HepG2 (cell line): ENCODE results near the gene SHISA9. TPM values are rescaled to one million over a fixed set of nuclear protein-coding genes. Genes with fewer than 3 reads are reported as not detected.

Source experiments
- ATAC-seq: fragments of 200-7000 bp; cut with Tn5 transposase; 3 replicates; pipeline ENCODE4 v1.9.1; 2020; ENCODE audit warnings: mild to moderate bottlenecking, moderate library complexity
- BruUV-seq: library from RNA; stranded (reverse); fragments of 400-500 nt; replicated peaks from 2 replicates; lab custom pipeline; 2021; lab: Mats Ljungman, UMichigan
- CTCF ChIA-PET: fragments of 300-600 bp; formaldehyde crosslinking; extraction: SDS; loops from one replicate; lab custom pipeline; 2021; ENCODE audit warnings: low total read pairs, inconsistent platforms, low intra/inter-chr PET ratio; lab: Yijun Ruan, JAX
- POLR2A ChIA-PET: fragments of 350-600 bp; sonication (Branson Sonifier 250); formaldehyde crosslinking; loops from one replicate; lab custom pipeline; 2020; ENCODE audit warnings: antibody characterized with exemption, inconsistent platforms; lab: Yijun Ruan, JAX
- DNase-seq: peaks from one replicate; pipeline ENCODE4 v3.0.0-alpha.2; 2015; ENCODE audit warnings: low spot score
- FAIRE-seq: peaks from 3 replicates; lab custom pipeline; 2011; peaks lifted over from hg19 to GRCh38; lab: Jason Lieb, UNC
- H2AFZ ChIP-seq: one replicate; pipeline ENCODE4 v1.6.1; 2011; ENCODE audit warnings: low read length, inconsistent platforms
- H3K27ac ChIP-seq: fragments of 300-600 bp; 3 replicates; pipeline ENCODE4 v1.8.0; 2011; ENCODE audit warnings: mixed run types, mild to moderate bottlenecking, mixed read lengths, low read length, inconsistent platforms; ENCODE audit not compliant: insufficient read depth; ENCODE audit errors: extremely low read length
- H3K27me3 ChIP-seq, 2 experiments: fragments of 200-600 bp in 1 of 2; 2 replicates in 1 of 2; 3 replicates in 1 of 2; pipeline versions ENCODE4 v1.6.0 to v1.8.0; 2011; ENCODE audit warnings: low read length in 2 of 2, mild to moderate bottlenecking in 2 of 2, moderate library complexity in 2 of 2, inconsistent platforms in 1 of 2; ENCODE audit not compliant: insufficient read depth in 2 of 2, control insufficient read depth in 1 of 2
- H3K36me3 ChIP-seq, 2 experiments: fragments of 200-600 bp in 1 of 2; replicated peaks in 1 of 2; 2 replicates in 1 of 2; 3 replicates in 1 of 2; pipeline versions ENCODE4 v1.5.1 to v1.8.0; 2011; ENCODE audit warnings: low read length in 2 of 2, inconsistent platforms in 1 of 2; ENCODE audit not compliant: insufficient read depth in 2 of 2, control insufficient read depth in 1 of 2
- H3K4me1 ChIP-seq: 2 replicates; pipeline ENCODE4 v1.5.1; 2012; ENCODE audit warnings: low read length, inconsistent platforms; ENCODE audit not compliant: insufficient read depth
- H3K4me2 ChIP-seq: 2 replicates; pipeline ENCODE4 v1.6.0; 2011; ENCODE audit warnings: low read depth, low read length, inconsistent platforms
- H3K4me3 ChIP-seq, 3 experiments: fragments of 200-600 bp in 1 of 3; sonication (generic), shearing (Covaris generic) in 1 of 3; replicated peaks in 1 of 3; 2 replicates each; pipeline ENCODE4 v1.5.1; 2011 to 2016; ENCODE audit warnings: low read length in 3 of 3, inconsistent platforms in 2 of 3, low read depth in 2 of 3, mild to moderate bottlenecking in 2 of 3, control low read depth in 1 of 3, mixed read lengths in 1 of 3; ENCODE audit not compliant: insufficient read depth in 1 of 3
- H3K79me2 ChIP-seq: one replicate; pipeline ENCODE4 v1.6.1; 2011; ENCODE audit warnings: low read length, inconsistent platforms; ENCODE audit not compliant: insufficient read depth
- H3K9ac ChIP-seq: 2 replicates; pipeline ENCODE4 v1.6.0; 2011; ENCODE audit warnings: mild to moderate bottlenecking, low read depth, low read length, inconsistent platforms; ENCODE audit not compliant: insufficient read depth
- H3K9me3 ChIP-seq: 2 replicates; pipeline ENCODE4 v1.5.1; 2012; ENCODE audit warnings: mild to moderate bottlenecking, low read length
- H4K20me1 ChIP-seq: 2 replicates; pipeline ENCODE4 v1.6.0; 2011; ENCODE audit warnings: inconsistent platforms, mild to moderate bottlenecking, low read length, moderate library complexity; ENCODE audit not compliant: insufficient read depth
- ZFP37 ChIP-seq: sonication (generic); formaldehyde crosslinking; IDR thresholded peaks from 2 replicates; pipeline ENCODE4 v1.4.0; 2020; ENCODE audit warnings: missing genetic modification reagents, borderline replicate concordance
- ZNF256 ChIP-seq: sonication (generic); formaldehyde crosslinking; conservative IDR thresholded peaks from 2 replicates; pipeline ENCODE4 v1.4.0; 2020; ENCODE audit warnings: missing genetic modification reagents
- ZNF782 ChIP-seq: sonication (generic); formaldehyde crosslinking; IDR thresholded peaks from 2 replicates; pipeline ENCODE4 v1.4.0; 2020; ENCODE audit warnings: missing genetic modification reagents, mild to moderate bottlenecking, borderline replicate concordance
- ZNF891 ChIP-seq: sonication (generic); formaldehyde crosslinking; IDR thresholded peaks from 2 replicates; pipeline ENCODE4 v1.5.0; 2020; ENCODE audit warnings: mild to moderate bottlenecking, missing genetic modification reagents
- WGBS: methylation state at CpG from one replicate; pipeline ENCODE4 v1.1.6; 2017; ENCODE audit warnings: low lambda C conversion rate; 5-methylcytosine and 5-hydroxymethylcytosine counted together
- in situ Hi-C: cut with HindIII; loops from 2 replicates; pipeline ENCODE4 v1.10.0; 2017; ENCODE audit warnings: low pct_unique_long_range_greater_than_20kb; ENCODE audit not compliant: extremely low pct_ligation_motif_present
- intact Hi-C: fragments of 100-400 bp; cut with micrococcal nuclease; formaldehyde crosslinking; loops from one replicate; pipeline ENCODE4 v1.10.0; 2022; ENCODE audit not compliant: unreplicated experiment
- polyA plus RNA-seq, 8 experiments: library from polyadenylated mRNA; depleted of rRNA in 3 of 8; stranded (reverse) in 7 of 8; unstranded in 1 of 8; fragments of >200 nt; fragmentation: Illumina TruSeq in 4 of 8; extraction: Trizol in 4 of 8; gene quantifications; 2 replicates each; pipeline versions ENCODE4 v1.2.1 to v1.2.3, GENCODE V29; 2011 to 2016; ENCODE audit warnings: low read depth in 4 of 8, missing spikeins in 1 of 8, mixed read lengths in 1 of 8; ENCODE audit not compliant: insufficient read depth in 1 of 8
- total RNA-seq, 5 experiments: library from RNA; depleted of rRNA; stranded (reverse); fragments of >200 nt; fragmentation: Illumina TruSeq; extraction: Trizol; gene quantifications; 2 replicates each; pipeline ENCODE4 v1.2.3, GENCODE V29; 2016; ENCODE audit warnings: low read depth in 1 of 5
- TF ChIP-seq, protein P1 (sequence below): sonication (generic); formaldehyde crosslinking; IDR thresholded peaks from 2 replicates; pipeline ENCODE4 v1.4.0; 2020; ENCODE audit warnings: missing genetic modification reagents

Gene SHISA9
- total and polyA plus RNA-seq, 2 of the 13 experiments (the other 11 are each of a cell fraction or from before 2014, with no cell fraction given) = 0.01 TPM; not detected in 1

DNA sequence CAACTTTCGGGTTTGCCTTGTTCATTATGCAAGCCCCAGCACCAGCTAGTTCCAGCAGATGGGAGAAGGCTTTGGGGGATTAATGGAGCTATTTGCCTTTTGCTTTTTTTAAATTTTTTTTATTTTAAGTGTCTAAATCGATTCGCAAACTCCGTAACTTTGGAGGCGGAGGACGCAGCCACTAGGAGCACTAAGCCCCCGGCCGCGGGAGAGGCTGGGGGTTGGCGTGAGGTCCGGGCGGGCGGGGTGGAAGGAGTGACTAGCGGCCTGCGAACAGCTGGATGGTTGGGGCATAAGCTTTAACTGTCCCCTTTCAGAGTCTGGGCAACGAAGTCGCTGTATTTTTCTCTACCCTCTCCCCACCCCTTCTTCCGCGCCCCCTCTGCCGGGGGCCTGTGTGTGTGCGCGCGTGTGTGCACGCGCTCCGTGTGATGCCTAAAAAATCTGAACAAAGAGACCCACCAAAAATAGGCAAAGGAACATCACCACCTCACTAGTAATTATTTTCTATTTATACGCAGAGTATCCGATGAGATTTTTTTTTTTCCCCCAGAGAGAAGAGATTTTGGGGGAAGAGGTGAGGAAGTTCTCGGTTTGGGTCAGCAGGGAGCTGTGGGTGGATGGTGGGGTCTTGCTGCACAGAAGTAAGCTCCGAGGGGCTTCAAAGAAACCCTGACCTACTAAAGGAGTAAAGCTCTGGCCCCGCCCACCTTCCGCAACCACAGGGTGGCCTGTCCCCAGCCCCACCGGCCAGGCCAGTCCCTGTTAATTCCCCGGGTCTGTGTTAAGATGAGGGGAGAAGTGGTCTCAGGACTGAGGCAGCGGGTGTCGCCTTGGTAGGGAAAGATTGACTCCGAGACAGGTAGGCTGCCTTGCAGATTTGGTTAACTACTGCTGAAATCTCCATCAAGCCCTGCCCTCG, 2.3 kb downstream of the SHISA9 start:
- no peak overlapping the region for H3K4me2 ChIP-seq
- FAIRE-seq (no peak), DNase-seq (no peak), ATAC-seq (no peak)
- H3K4me1 ChIP-seq = no peaks in the 10 kb centered on the region
- H3K79me2 ChIP-seq = no peaks in the 10 kb centered on the region
- H2AFZ ChIP-seq = no peak overlapping the region
- H4K20me1 ChIP-seq = no peaks in the 10 kb centered on the region; the same call in 1 of the 2 replicates
- H3K27ac ChIP-seq = no peak overlapping the region
- H3K9me3 ChIP-seq = no peaks in the 10 kb centered on the region
- TF ChIP-seq ZNF782 (CRISPR knock-in tag) = no peak
- TF ChIP-seq, protein P1, sequence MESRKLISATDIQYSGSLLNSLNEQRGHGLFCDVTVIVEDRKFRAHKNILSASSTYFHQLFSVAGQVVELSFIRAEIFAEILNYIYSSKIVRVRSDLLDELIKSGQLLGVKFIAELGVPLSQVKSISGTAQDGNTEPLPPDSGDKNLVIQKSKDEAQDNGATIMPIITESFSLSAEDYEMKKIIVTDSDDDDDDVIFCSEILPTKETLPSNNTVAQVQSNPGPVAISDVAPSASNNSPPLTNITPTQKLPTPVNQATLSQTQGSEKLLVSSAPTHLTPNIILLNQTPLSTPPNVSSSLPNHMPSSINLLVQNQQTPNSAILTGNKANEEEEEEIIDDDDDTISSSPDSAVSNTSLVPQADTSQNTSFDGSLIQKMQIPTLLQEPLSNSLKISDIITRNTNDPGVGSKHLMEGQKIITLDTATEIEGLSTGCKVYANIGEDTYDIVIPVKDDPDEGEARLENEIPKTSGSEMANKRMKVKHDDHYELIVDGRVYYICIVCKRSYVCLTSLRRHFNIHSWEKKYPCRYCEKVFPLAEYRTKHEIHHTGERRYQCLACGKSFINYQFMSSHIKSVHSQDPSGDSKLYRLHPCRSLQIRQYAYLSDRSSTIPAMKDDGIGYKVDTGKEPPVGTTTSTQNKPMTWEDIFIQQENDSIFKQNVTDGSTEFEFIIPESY (CRISPR knock-in tag) = peak; percentile 72
- intact Hi-C loops (loop anchor here (1.0 kb wide), 1 partner anchor 12 kb away; no protein-coding TSS in a partner anchor), in situ Hi-C loops (no loop called here)
- BruUV-seq = no TSS peak
- no peak overlapping the region for H3K4me3 ChIP-seq
- no peaks in the 10 kb centered on the region for H3K36me3 ChIP-seq
- 30% methylated on average over 38 of the region's 38 CpGs for WGBS
- CTCF ChIA-PET = no interaction called here
- H3K9ac ChIP-seq = no peak overlapping the region
- H3K27me3 ChIP-seq = peaks cover 14 to 57% of the 10 kb centered on the region in 2 experiments
- POLR2A ChIA-PET = no interaction called here

DNA sequence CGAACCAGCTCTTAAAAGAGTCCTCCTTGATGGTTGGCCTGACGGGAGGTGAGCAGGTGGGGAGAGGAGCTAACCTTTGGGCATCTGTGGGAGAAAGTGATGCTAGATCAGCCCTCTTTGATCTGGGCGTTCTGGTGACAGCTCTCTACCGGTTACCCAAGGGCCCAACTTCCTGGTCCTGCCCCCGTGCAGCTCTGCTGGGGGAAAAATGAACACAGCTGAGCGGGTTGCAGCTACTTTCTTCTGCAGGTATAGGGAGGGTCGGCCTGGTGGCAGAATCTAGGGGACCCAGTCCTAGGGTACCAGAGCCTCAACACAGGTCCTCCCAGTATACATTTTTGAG, 2.9 kb downstream of the SHISA9 start:
- 1% methylated on average over 7 of the region's 7 CpGs for WGBS
- TF ChIP-seq ZNF891 (CRISPR knock-in tag) (0 out of 2 replicates have a peak, but pooled peaks have one; percentile 15), ZNF256 (CRISPR knock-in tag) (no peak), ZFP37 (CRISPR knock-in tag) (no peak)
- Histone ChIP-seq H3K9me3 (no peaks in the 10 kb centered on the region), H3K36me3 (no peaks in the 10 kb centered on the region), H3K4me3 (no peak overlapping the region), H3K4me1 (no peaks in the 10 kb centered on the region), H3K9ac (no peak overlapping the region), H3K27ac (no peak overlapping the region), H3K4me2 (no peak overlapping the region), H3K79me2 (no peaks in the 10 kb centered on the region), H2AFZ (no peak overlapping the region), H3K27me3 (peaks cover 14 to 52% of the 10 kb centered on the region in 2 experiments), H4K20me1 (no peaks in the 10 kb centered on the region; the same call in 1 of the 2 replicates)
- DNase-seq = no peak
- CTCF ChIA-PET = no interaction called here
- no TSS peak for BruUV-seq
- no peak for ATAC-seq
- FAIRE-seq = no peak
- POLR2A ChIA-PET = no interaction called here
- intact Hi-C loops = no loop called here
- in situ Hi-C loops = no loop called here
